Measurements from ENCODE around the gene TSPAN9. TPM values are rescaled to one million over a fixed set of nuclear protein-coding genes. Genes with fewer than 3 reads are reported as not detected.

TSPAN9 gene
- total RNA-seq, 1 experiment from 2014 or later: 13.2 TPM

DNA sequence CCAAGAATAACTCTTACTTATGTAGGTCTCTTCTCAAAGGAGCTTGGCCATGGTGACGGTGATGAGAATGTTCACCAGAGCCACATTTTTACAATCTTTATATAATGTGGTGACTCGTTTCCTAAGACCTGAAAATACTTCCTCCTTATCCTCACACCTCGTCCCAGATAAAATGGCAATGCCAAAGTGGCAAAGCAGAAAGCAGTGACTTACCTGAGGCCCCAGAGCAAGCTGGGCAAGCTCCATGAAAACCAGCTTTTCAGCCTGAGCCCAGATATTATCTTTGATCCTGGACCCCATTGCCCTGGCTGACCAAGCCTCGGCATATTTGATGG lies 240.3 kb downstream of the TSPAN9 start:
- no peak for TF ChIP-seq RAD21 (IDR thresholded peaks at IDR 0.05; ENCODE audit: low read depth)
- TF ChIP-seq JUND (IDR thresholded peaks at IDR 0.05): no peak
- no peak for TF ChIP-seq SP1 (IDR thresholded peaks at IDR 0.05; ENCODE audit: low read depth)
- no peak for TF ChIP-seq SIN3A (IDR thresholded peaks at IDR 0.05; ENCODE audit: low read depth)
- TF ChIP-seq, protein P1, sequence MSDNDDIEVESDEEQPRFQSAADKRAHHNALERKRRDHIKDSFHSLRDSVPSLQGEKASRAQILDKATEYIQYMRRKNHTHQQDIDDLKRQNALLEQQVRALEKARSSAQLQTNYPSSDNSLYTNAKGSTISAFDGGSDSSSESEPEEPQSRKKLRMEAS (IDR thresholded peaks at IDR 0.05): no peak
- no peak for TF ChIP-seq ZFX (IDR thresholded peaks at IDR 0.05)
- no peak for TF ChIP-seq TCF7L2 (IDR thresholded peaks at IDR 0.05; ENCODE audit: borderline replicate concordance, extremely low read depth, insufficient read depth, insufficient read length)
- TF ChIP-seq, protein P2, sequence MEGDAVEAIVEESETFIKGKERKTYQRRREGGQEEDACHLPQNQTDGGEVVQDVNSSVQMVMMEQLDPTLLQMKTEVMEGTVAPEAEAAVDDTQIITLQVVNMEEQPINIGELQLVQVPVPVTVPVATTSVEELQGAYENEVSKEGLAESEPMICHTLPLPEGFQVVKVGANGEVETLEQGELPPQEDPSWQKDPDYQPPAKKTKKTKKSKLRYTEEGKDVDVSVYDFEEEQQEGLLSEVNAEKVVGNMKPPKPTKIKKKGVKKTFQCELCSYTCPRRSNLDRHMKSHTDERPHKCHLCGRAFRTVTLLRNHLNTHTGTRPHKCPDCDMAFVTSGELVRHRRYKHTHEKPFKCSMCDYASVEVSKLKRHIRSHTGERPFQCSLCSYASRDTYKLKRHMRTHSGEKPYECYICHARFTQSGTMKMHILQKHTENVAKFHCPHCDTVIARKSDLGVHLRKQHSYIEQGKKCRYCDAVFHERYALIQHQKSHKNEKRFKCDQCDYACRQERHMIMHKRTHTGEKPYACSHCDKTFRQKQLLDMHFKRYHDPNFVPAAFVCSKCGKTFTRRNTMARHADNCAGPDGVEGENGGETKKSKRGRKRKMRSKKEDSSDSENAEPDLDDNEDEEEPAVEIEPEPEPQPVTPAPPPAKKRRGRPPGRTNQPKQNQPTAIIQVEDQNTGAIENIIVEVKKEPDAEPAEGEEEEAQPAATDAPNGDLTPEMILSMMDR (IDR thresholded peaks at IDR 0.05 in 2 of 3, conservative IDR thresholded peaks at IDR 0.05 in 1 of 3; ENCODE audit: borderline replicate concordance in 1 of 3, insufficient read depth in 1 of 3, low read depth in 2 of 3, low read length in 2 of 3): no peak
- no peak for TF ChIP-seq YY1 (IDR thresholded peaks at IDR 0.05; ENCODE audit: extremely low read depth, insufficient replicate concordance, low read depth, low read length)
- TF ChIP-seq CEBPB (IDR thresholded peaks at IDR 0.05; ENCODE audit: low read depth): no peak
- TF ChIP-seq SRF (IDR thresholded peaks at IDR 0.05; ENCODE audit: low read depth): no peak
- no peak for TF ChIP-seq EGR1 (IDR thresholded peaks at IDR 0.05; ENCODE audit: low read depth)
- TF ChIP-seq POLR2AphosphoS5 (IDR thresholded peaks at IDR 0.05; ENCODE audit: low read depth, low read length): no peak
- no peak for TF ChIP-seq FOSL1 (IDR thresholded peaks at IDR 0.05; ENCODE audit: low read depth)
- TF ChIP-seq, protein P3, sequence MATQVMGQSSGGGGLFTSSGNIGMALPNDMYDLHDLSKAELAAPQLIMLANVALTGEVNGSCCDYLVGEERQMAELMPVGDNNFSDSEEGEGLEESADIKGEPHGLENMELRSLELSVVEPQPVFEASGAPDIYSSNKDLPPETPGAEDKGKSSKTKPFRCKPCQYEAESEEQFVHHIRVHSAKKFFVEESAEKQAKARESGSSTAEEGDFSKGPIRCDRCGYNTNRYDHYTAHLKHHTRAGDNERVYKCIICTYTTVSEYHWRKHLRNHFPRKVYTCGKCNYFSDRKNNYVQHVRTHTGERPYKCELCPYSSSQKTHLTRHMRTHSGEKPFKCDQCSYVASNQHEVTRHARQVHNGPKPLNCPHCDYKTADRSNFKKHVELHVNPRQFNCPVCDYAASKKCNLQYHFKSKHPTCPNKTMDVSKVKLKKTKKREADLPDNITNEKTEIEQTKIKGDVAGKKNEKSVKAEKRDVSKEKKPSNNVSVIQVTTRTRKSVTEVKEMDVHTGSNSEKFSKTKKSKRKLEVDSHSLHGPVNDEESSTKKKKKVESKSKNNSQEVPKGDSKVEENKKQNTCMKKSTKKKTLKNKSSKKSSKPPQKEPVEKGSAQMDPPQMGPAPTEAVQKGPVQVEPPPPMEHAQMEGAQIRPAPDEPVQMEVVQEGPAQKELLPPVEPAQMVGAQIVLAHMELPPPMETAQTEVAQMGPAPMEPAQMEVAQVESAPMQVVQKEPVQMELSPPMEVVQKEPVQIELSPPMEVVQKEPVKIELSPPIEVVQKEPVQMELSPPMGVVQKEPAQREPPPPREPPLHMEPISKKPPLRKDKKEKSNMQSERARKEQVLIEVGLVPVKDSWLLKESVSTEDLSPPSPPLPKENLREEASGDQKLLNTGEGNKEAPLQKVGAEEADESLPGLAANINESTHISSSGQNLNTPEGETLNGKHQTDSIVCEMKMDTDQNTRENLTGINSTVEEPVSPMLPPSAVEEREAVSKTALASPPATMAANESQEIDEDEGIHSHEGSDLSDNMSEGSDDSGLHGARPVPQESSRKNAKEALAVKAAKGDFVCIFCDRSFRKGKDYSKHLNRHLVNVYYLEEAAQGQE (IDR thresholded peaks at IDR 0.05; ENCODE audit: low read depth): no peak
- TF ChIP-seq ZNF274 (IDR thresholded peaks at IDR 0.05; ENCODE audit: low read depth, low read length): no peak
- no peaks in the 10 kb centered on the region for H4K20me1 ChIP-seq (ENCODE audit: insufficient read depth)
- POLR2A ChIA-PET: no interaction called here
- no peak overlapping the region for H3K4me3 ChIP-seq (replicated peaks in 1 of 2; ENCODE audit: low read depth in 1 of 2, low read length in 2 of 2)
- H3K27me3 ChIP-seq (ENCODE audit: insufficient read depth, low read length): no peaks in the 10 kb centered on the region
- H3K9ac ChIP-seq (ENCODE audit: low read length): no peak overlapping the region
- intact Hi-C loops (cut with micrococcal nuclease): no loop called here
- H3K9me2 ChIP-seq (ENCODE audit: insufficient read depth): no peaks in the 10 kb centered on the region
- no peak overlapping the region for H2AFZ ChIP-seq (ENCODE audit: low read depth, low read length, poor library complexity, severe bottlenecking)
- H3K79me2 ChIP-seq (ENCODE audit: insufficient read depth, low read length): no peaks in the 10 kb centered on the region
- DNase-seq (ENCODE audit: low read depth, low spot score) (no peak), ATAC-seq (no peak)
- BruUV-seq (replicated peaks): no TSS peak
- H3K9me3 ChIP-seq (ENCODE audit: control insufficient read depth in 1 of 2, insufficient read depth in 1 of 2, low read depth in 1 of 2, low read length in 2 of 2): no peaks in the 10 kb centered on the region
- CTCF ChIA-PET: interaction anchor here (0.8 to 1.2 kb wide), 2 partner anchors 17 to 19 kb away, joined by 3 read pairs; no protein-coding TSS in a partner anchor
- RAD21 ChIA-PET (ENCODE audit: low non-redundant PET in 1 of 2, low total read pairs in 2 of 2, uncharacterized antibody in 2 of 2, unreplicated experiment in 2 of 2): no interaction called here
- peaks cover 28 to 50% of the 10 kb centered on the region in 2 experiments for H3K4me1 ChIP-seq (ENCODE audit: control insufficient read depth in 1 of 2, insufficient read depth in 2 of 2, low read length in 2 of 2)
- H3K36me3 ChIP-seq (ENCODE audit: control insufficient read depth in 1 of 2, insufficient read depth in 2 of 2, low read length in 2 of 2): no peaks in the 10 kb centered on the region
- H3K4me2 ChIP-seq (ENCODE audit: low read length): no peak overlapping the region
- no peak overlapping the region for H3K27ac ChIP-seq (ENCODE audit: low read depth, low read length)

Measured in HCT116 (cell line).